ENCODE results near the gene PMIS2.

PMIS2 gene

GRCh38 chr19:35633727-35634440 is 47.9 kb downstream of the PMIS2 start:
- no peak for DNase-seq

- no peak for DNase-seq
Measured at GRCh38 chr19:35636651-35637050, 50.7 kb downstream of the PMIS2 start.
